Fibroblast of pulmonary artery (primary cell): ENCODE data around the gene VGLL4.

Experiments
- DNase-seq: peaks from one replicate; pipeline ENCODE4 v3.0.0-alpha.2; 2010; ENCODE audit warnings: low read depth
- H3K4me3 ChIP-seq: replicated peaks from 2 replicates; pipeline ENCODE4 v1.5.1; 2011; ENCODE audit warnings: low read depth, mild to moderate bottlenecking, control low read depth, low read length, moderate library complexity
- CTCF ChIP-seq: IDR thresholded peaks from 2 replicates; pipeline ENCODE4 v1.5.1; 2011; ENCODE audit warnings: mild to moderate bottlenecking, control low read depth, low read length, inconsistent platforms; ENCODE audit errors: missing control alignments

VGLL4 gene

GRCh38 chr3:11562277-11562881 is 81.3 kb downstream of the VGLL4 start:
- no peak for DNase-seq
- no peak overlapping the region for H3K4me3 ChIP-seq
- TF ChIP-seq CTCF = no peak

- no peak for DNase-seq
- TF ChIP-seq CTCF = no peak
- no peak overlapping the region for H3K4me3 ChIP-seq
These were observed 83.0 kb downstream of the VGLL4 start for GRCh38 chr3:11560746-11561145.

GRCh38 chr3:11559816-11560633 is 83.7 kb downstream of the VGLL4 start:
- DNase-seq = no peak
- no peak overlapping the region for H3K4me3 ChIP-seq
- TF ChIP-seq CTCF = no peak

- no peak for DNase-seq
- no peak for TF ChIP-seq CTCF
- no peak overlapping the region for H3K4me3 ChIP-seq
These were observed 84.5 kb downstream of the VGLL4 start for GRCh38 chr3:11558918-11559815.

- no peak for TF ChIP-seq CTCF
- no peak overlapping the region for H3K4me3 ChIP-seq
- DNase-seq = no peak
These were observed 85.3 kb downstream of the VGLL4 start for GRCh38 chr3:11558411-11558903.

GRCh38 chr3:11558002-11558401 is 85.7 kb downstream of the VGLL4 start:
- TF ChIP-seq CTCF = no peak
- DNase-seq = peak; percentile 75
- H3K4me3 ChIP-seq = no peak overlapping the region
